COR-L47 (cell line): ENCODE results near the gene PTGS2.

Experiments
- DNase-seq: peaks from one replicate; lab custom pipeline; 2025; lab: John Stamatoyannopoulos, UW

Gene PTGS2

GRCh38 chr1:186680245-186681061, at the start of gene PTGS2:
Gene PTGS2, minus strand, starts transcription at chr1:186680423. Its CDS starts 133 bp downstream, at chr1:186680290.
- DNase-seq, result peak; percentile 91

DNA sequence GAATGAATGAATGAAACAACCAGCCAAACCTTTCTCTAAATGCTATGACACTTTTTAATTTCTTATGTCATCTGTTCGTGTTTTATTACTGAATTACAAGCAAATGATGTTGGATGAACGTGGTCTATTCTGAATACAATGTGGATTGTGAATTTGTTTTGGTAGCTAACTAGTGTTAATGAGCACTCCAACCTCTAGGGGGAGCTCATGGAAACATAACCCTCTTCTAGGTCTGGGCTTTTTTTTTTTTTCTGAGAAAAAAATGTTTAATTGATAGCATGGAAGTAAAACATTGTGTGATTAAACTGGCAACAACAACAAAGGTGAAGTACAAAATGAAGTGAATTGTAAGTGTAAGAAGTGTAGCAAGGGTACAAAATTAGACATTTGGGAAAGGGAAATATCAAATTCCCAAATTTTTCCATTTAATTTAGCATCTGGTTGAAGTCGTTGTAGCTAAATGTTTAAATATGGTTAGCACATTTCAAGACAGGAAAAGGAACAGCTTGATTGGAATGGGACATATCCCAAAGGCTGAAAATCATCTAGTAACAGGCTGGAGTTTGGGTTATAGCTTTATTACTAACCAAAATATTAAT, 42.6 kb upstream of the PTGS2 start:
- peak; percentile 21 for DNase-seq

GRCh38 chr1:186717286-186717685, 37.1 kb upstream of the PTGS2 start:
- DNase-seq, result no peak

DNA sequence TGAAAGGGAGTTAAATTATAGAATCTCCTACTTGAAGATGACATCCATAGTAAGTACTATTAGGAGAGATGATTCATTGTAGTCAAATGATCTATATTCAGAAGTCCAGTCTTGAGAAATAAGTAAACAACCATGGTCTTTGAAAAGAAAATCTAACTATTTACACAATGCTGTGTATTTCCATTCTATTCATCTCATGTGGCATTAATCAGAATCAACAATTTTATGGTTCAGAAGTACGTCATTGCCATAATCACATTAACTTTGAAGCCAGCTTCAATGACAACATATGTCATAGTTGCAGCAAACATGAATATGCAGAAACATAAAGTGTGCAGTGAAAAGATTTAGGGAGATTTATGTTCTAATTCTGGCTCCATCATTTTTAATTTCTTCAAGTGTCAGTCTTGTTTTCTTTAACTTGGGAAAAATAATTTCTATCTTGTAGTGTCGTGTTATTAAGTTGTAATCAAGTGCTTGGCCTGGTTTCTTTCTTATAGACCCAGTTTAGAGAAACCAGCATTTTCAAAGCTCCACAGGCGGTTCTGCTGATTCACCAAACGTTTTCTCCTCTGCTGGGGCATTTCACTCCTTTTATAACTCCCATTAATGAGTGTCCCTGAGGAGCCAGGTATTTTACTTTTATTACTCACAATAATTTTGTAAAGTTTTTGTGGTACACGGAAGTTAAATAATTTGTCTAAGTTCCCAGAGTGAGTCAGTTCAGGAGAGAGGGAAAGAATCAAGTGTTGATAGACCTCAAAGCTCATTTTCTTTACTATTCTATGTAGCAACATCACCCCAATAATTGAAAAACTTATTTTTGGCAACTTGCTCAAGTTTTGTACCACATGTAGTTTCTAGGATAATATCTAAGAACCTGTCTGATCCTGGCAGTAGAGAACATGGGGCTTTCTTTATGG, 35.9 kb upstream of the PTGS2 start:
- no peak for DNase-seq

DNA sequence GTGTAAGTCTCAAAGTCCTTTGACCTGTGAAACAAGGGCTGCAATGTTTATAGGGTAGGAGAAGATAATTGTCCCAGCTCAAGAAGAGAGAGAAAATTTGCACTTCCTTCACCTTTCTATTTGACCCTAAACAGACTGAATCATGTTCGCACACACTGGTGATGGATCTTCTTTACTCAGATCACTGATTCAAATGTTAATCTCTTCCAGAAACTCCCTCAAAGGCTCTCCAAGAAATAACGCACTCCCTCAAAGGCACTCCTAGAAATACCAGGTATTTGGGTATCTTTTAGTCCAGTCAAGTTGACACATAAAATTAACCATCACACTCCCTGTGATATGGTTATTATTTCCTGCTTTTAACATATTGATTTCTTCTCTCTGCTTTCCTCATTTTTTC, 30.5 kb upstream of the PTGS2 start:
- DNase-seq, result no peak

DNA sequence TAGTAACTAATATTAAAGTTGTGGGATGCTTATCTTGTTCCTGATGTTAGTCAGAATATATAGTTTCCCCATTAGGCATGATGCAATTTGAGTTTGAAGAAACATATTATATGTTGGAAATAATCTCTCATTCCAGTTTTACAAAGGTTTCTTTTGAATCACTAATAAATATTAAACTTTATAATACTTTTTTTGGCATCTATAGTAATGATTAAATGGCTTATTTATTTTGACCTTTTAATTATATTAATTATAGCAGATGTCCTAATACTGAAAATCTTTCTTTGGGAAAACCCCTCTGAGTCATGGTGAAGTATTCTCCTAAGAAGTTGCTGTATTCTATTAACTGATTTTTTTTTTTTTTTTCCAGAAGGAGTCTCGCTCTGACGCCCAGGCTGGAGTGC, 28.5 kb upstream of the PTGS2 start:
- DNase-seq, result no peak

DNA sequence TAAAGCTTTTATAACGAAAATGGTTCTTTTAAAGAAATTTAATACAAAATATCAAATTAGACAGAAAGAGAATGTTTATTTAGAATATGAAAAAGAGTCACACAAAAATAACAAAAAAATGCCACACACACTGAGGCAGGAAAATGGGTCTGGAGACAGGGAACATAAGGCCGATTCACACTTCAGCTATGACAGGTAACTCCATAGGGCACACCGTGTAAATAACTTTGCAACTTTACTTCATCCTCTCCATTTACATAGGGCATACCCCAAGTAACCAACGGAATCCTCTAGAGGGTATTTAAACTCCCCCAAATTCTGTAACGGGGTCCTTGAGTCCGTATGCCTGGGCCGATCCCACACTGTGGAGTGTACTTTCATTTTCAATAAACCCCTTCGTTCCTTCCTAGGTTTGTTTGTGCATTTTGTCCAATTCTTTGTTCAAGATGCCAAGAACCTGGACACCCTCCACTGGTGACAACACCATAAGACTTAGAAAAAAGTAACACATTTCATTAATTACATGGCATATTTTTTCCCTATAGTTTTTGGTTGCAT, 23.1 kb upstream of the PTGS2 start:
- DNase-seq, result no peak

GRCh38 chr1:186700722-186701121, 20.5 kb upstream of the PTGS2 start:
- DNase-seq, result no peak

DNA sequence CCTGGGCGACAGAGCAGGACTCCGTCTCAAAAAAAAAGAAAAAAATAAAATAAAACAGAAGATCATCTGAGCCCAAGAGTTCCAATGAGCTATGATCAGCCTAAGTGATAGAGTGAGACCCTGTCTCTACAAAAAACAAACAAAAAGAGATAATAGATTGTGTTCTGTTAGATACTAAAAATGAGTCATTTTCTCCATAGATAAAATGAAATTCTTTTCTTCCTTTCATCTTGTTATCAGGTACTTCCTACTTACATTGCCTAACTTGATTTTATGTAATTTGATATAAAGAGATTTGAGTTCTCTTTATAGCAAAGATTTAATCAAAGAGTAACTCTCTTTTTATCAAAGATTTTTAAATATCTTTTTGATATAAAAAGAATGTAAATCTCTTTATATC, 19.3 kb upstream of the PTGS2 start:
- DNase-seq, result no peak

DNA sequence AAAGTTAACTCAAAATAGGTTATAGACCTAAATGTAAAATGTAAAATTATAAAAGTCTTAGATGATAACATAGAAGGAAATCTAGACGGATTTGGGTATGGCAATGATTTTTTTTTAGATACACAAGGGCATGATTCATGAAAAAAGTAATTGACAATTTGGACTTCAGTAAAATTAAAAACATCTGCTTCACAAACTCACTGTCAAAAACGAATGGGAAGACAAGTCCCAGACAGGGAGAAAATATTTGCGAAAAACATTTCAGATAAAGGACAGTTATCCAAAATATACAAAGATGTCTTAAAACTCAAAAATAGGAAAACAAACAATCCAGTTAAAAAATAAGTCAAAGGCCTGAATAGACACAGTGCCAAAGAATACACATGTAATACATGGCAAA, 9.7 kb upstream of the PTGS2 start:
- DNase-seq, result no peak

- no peak for DNase-seq
Measured at GRCh38 chr1:186689376-186689775, 9.2 kb upstream of the PTGS2 start.

DNA sequence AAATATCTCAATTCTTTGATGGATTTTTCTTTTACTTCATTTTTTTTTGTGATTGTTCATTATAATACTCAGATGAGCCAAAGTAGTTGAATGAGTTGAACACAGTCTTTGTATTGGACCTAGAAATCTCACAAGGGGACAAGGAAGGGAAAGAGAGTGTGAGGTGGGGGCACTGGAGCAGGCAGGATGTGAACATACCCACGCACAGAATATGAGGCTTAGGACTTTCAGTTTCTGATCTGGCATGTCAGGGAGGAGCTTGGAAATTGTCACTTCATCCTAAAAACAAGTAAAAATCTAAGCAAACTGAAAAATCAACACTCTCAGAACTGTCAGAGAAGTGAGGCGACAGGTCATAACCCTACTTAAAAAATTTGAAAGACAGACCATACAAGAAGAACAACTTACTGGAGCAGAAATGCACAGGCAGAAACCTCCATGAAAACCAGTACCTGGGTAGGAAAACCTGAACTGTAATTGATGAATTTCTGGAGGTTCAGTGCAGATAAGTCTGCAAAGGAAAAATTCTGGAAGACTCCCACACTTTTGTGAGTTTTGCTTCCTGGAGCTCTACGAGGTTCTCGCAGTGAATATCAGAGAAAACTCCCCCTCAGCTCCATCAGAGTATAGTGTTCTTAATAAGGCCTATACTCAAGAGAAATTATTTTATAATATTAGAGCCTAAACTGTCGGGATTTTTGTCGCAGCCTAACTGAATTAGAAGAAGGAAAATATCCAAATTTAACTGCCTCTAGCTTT, 3.6 kb upstream of the PTGS2 start:
- no peak for DNase-seq

GRCh38 chr1:186682736-186683135, 2.5 kb upstream of the PTGS2 start:
- DNase-seq, result no peak

- DNase-seq, result no peak
Measured at GRCh38 chr1:186681801-186682200, 1.6 kb upstream of the PTGS2 start.

GRCh38 chr1:186681121-186681520, 898 bp upstream of the PTGS2 start:
- no peak for DNase-seq

DNA sequence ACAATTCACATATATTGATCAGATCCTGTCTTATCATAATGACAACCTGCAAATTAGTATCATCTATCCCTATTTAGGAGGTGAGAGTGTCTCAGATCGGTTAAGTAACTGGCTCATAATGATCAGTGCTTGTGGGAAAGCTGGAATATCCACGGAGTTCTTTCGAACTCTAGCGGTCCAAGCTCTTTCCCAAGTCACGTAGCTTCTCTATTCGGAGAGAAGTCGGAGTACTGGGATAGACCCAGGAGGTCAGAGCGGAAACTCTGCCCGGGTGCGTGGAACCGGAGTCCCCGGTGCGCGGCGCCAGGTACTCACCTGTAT, 339 bp downstream of the PTGS2 start:
- DNase-seq, result no peak

DNA sequence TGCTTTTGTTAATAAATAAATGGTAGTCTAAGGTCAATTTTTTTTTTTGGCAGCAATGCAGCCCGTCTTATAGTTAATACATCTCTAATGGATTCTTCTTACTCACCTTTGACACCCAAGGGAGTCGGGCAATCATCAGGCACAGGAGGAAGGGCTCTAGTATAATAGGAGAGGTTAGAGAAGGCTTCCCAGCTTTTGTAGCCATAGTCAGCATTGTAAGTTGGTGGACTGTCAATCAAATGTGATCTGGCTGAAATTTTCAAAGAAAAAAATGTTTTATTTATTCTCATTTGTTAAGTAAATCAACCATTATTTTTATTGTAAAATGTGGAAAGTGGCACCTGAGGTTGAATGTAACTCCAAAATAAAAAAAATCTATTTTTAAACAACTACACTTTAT, 2.1 kb downstream of the PTGS2 start:
- DNase-seq, result no peak

DNA sequence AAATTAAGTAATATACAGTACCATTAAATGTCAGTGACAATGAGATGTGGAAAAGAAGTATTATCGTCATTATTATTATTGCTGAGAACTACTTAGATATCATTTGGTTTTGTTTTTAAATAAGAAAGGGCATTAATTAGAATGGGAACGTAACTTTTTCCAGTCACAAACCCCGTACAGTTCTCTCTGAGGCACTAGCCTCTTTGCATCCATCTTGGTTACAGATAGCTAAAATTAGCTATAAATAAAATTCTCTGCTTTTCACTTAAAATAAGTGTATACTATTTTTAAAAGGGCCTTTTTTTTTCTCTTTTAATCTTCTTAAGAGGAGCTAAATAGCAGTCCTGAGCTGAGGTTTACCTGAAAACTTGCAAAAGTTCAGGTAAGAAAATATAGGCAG, 7.6 kb downstream of the PTGS2 start:
- no peak for DNase-seq

DNA sequence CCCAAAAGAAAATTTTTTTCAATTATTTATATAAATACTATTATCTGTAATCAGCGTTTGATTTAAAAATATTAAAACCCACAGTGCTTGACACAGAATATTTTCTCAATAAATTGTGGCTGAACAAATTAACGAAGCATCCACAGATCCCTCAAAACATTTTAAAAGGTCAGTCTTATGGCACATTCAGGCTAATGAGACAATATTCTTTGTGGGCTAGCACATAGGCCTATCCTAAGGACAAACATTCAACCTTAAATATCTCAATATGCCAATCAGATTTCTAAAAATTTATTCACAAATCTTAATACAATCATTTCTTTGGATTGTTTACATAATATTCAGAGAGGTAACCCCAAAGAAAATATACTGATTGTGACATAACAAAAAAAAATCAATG, 8.1 kb downstream of the PTGS2 start:
- DNase-seq, result no peak

DNA sequence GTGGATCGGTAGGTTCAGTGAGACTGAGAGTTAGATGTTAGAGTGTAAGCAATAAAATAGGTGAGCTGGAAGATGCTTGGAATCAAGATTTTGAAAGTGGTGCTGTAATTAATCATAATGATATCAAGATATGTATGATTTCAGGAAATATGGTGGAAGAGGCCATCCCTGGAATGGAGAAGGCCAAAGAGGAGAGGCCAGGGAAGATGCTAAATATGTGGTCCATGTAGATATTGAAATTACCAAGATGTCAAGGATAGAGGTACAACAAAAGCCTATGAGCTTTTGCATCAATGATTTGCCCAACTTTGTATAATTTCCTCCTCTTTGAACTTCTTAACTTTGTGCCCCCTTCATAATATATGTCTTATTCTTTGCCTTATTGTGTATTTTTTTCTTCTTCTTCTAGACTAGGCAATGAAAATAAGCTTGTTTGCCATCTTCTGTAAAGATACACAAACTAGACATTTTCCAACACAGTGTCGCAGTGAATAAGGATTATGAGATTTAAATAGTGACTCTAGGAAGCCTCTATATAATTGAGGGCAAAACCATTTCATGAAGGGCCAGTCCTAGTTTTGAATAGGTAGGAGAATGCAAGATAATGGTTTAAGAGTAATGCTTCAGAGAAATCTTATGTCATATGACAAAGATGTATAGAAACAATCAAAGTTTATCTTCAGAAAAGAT, 8.9 kb downstream of the PTGS2 start:
- DNase-seq, result no peak
